IPS DF 4.7 (cell line): ENCODE data around the gene KLC4.

Experiments
- DNase-seq: peaks from one replicate; pipeline ENCODE4 v3.0.0-alpha.2; 2013; ENCODE audit warnings: low spot score; ENCODE audit errors: extremely low read depth

KLC4 gene

DNA sequence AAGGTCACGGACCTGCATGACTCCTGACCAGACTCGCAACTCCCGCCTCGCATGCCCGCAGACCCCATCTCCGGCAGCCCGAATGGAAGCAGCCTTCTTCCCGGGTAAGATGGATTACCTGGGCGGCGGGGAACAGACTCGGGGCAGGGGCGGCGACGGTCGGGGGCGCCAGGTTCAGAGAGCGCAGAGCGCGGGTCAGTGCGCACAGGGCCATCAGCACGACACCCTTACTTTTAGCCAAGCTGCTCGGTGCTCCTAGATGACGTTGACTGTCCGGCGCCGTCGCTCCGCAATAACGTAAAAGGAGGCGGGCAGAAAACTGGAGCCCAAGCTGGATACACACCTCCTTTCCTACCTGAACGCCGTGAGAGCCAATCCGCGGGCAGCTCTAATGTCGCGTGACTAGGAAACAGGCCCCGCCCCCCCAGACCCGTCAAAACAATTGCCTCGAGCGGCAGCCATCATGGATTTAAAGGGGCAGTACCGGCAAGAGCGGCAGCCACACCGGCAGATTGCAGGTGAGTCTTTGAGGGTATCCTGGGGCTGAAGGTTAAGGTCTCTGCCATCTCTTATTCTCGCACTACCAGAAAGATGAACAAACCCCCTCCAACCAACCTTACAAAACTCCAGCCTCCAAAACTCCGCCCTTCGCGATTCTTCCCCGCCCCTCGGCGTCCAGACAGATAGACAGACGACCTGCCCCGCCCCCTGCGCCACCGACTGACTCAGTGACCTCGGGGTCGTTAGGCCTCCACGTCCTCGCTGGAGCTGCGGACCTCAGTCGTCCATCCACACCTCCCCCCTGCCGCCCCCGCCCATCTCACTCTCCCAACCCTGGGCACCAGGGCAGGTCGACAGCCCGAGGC is at the start of gene KLC4, which contains the start of gene MRPL2:
KLC4 (plus strand) TSS at position 464 of the 866 bp plus-strand sequence. CDS start 1,705 bp downstream, outside the sequence.
MRPL2 (minus strand) TSS at position 267 of the 866 bp plus-strand sequence; CDS start at position 214, 53 bp downstream.
- peak; percentile 95 for DNase-seq

DNA sequence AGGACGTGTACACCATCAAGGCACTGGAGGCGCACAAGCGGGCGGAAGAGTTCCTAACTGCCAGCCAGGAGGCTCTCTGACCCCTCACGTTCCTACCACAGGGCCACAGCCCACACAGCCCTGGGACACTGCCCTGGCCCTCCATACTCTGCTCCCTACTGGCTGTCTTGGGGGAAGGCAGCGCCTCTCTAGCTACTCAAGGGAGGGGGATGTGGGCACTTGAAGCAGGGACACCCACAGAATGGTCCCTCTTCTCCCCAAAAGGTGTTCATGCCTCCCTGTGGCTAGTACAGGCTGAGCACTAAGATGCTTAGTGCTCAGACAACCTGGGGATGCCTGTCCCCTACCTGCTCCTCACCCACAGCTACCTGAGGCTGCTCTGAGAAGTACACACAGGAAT is 48.2 kb upstream of the KLC4 start:
- DNase-seq = no peak

DNA sequence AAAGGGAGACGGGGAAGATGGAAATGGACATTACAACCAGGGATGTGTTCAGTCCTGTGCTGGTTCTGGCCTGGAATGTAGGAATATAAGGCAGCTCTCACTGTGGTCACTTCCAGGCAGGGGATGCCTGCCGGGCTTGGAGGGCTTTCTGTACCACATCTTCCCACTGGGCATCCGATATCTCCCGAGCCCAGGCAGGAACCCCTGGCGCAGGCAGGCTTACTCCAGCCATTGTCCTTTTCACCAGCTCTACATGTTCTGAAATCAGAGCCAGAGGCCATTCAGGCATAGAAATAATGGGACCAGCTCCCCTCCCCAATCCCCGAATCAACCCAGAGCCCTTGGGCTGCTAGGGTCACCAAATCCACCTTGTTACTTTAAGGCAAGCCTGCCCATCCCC is 47.1 kb upstream of the KLC4 start:
- DNase-seq = no peak

DNA sequence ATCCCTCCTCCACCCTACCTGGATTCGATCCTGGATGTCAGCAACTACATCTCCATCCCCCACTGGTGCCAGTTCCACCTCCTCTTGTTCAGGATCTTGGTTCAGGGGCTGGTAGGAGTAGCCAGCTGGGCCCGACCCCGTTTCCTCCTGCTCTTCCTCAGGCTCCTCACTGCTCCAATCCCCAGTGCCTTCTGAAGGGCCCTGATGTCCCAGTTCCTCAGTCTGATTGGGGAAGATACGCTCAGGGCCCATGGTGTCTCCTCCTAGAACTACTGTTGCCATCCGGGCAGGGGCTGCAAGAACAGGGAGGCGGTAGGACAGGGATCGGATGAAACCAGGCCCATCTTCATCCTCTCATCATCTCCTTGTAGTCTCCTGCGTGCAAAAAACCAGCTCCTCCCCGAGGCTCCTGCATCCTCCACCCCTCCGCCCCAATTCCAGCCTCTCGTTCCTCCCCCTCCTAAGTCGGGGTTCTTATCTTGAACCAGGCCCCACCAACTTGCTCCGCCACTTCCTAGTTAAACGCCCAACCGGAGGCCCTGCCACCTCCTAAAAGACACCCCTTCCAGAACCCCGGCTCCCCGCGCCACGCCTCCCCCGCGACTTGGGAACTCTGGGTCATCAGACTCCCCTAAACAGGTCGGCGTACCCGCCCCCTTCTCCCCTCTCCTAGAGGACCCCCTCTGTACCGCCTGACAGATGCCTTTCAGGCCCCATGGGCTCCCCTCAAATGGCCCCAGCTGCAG is 46.2 kb upstream of the KLC4 start:
- no peak for DNase-seq

DNA sequence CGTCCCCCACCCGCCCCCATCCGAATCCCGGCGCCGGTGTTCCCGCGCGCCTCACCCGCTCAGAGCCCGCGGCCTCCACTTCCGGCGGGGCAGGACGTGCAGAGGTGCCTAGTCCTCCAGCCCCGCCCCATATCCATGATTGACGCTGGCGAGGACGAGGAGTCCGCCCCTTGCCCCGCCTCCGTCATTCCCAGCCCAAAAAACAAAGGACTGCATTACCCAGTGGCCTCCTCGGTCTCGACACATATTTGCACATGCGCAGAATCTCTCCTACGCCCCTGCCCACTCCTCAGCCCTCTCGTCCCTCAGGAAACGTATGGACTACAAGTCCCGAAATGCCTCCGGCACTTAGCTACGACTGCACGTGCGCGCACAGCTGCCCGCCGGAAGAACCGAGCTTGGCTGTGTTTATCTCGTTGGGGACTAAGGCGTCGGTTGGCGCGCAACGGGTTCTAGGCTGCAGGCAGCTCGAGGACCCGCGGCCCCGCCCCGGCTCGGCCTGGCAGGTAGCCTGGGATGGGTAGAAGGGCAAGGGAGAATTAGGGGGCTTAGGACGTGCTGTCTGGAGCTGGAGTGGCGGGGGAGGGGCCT is 45.5 kb upstream of the KLC4 start, which contains the start of the genes KLHDC3 and MEA1:
KLHDC3 (plus strand) TSS at position 407 of the 591 bp plus-strand sequence. CDS start 2,944 bp downstream, outside the sequence.
MEA1 (minus strand) TSS at position 104 of the 591 bp plus-strand sequence. CDS start 133 bp downstream, outside the sequence.
- peak; percentile 99 for DNase-seq

DNA sequence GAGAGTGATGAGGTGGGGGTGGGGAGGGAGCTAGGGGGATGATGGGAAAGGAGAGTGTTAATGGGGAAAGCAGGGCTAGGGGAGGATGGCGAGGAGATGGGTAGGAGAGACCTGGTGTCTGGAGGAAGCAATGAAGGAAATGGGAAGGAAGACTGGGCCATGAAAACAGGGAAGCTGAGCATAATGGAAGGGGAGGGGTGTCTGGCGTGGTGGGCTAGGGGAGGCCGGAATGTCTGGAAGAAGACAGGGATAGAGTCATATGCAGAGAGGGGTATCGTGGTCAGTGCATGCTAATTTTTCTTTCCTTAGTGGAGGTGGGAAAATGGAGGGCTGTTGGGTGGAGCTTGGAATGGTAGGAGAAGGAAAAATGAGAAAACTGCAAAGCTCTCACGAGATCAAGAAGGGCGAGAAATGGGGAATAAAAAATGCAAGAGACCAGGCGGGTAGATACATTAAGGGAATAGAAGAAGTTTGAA is 45.0 kb upstream of the KLC4 start:
- no peak for DNase-seq

DNA sequence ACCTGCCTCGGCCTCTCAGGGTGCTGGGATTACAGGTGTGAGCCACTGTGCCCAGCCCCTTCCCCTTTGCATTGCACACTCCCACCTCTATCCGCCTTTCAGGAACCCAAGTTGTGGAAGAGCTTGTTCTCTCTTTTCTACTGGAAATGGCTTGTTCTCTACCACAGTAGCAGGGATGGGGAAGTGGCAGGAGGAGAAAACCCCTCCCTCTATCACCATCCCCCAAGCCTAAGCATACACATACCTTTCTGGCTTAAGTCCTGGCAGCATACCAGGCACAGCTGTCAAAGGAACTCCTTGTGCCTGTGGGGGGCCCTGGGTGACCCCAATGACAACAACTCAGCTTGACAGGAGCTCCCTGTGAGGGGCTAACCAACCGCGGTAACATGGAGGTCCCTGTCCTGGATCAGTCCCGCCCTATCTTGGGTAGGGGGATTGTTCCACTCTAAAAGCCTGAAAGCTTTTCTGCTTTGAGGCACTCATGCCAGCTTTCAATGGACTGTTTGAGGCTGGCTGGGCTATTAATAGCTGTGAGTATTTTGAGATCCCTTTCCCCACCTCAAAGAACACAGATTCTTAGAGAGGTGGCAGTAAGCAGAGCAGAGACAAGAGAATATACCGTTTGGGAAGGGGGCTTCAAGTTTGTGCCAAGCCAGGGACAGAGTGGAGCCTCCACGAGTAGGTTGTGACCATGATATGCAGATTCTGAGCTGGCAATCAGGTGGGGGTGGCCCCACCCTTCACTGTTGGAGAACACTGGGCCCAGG is 43.1 kb upstream of the KLC4 start:
- no peak for DNase-seq

DNA sequence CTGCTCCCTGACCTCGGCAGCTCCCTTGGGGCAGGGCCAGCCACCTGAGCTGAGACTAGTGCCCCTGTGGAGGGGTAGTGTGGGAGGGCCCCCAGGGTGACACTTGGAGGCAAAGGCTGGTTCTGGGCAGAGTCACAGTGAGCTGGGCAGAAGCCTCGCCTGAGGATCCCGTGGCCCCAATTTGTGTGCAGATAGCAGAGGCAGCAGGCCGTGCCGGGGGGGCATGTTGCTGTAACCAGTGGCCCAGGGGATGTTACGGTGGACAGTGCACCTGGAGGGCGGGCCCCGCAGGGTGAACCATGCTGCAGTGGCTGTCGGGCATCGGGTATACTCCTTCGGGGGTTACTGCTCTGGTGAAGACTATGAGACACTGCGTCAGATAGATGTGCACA is 42.5 kb upstream of the KLC4 start:
- DNase-seq = no peak

DNA sequence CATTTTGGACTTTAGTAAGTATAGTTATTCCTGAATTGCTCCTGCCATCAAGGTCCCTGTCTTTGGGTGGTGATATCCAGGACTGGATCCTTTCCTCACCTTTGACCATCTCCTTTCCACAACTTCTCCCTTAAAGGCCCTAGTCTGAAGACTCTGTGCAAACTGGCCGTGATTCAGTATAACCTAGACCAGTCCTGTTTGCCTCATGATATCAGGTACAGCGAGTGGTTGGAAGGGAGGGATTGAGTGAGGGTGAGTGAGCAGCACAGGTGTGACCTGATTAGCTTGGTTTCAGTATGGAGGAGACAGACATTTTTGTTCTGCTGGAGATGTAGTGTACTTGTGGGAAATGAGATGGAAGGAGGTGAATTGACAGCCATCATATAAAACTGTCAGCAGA is 40.3 kb upstream of the KLC4 start:
- no peak for DNase-seq

DNA sequence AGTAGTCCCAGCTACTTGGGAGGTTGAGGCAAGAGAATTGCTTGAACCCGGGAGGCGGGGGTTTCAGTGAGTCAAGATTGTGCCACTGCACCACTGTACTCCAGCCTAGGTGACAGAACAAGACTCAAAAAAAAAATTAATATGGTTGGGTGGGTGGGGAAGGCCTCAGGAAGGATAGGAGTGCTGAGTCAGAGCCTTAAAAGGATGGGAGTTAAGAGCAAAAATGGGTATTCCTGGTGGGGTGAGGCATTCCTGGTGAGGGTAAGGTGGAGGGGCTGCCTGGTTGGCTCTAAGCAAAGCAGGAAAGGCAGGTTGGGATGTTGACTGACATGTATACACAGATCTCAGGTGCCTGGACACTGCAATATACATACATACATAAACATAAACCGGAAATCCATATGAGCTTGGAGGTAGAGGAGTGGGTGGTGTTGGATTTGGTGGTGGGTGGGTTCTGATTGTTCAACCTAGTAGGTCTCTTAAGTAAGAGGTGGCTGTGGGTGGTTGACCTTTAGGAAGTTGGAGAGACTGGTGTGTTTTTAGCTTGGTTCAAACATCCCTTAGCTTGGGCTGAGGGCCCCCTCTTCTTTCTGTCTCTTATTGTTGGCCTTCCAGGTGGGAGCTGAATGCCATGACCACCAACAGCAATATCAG is 39.3 kb upstream of the KLC4 start:
- DNase-seq = no peak

DNA sequence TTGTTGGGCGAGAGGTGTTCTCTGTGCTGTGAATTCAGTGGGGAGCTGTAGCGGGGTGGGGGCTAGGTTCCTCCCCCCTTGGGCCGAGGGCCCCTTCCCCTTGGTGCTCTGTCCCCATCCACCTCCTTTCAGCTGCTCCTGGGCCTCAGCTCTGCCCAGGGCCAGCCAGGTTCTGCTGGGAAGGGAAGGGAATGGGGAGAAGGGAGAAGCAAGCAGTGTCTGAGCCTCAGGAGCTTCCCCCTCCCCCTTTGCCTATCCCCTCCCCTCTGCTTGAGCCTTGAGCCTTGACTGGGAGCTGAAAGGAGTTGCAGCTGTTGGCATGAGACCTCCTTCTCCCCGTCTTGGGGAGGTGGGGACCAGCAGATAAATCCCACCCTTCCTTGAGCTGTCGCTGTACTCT is 38.6 kb upstream of the KLC4 start:
- DNase-seq = no peak

DNA sequence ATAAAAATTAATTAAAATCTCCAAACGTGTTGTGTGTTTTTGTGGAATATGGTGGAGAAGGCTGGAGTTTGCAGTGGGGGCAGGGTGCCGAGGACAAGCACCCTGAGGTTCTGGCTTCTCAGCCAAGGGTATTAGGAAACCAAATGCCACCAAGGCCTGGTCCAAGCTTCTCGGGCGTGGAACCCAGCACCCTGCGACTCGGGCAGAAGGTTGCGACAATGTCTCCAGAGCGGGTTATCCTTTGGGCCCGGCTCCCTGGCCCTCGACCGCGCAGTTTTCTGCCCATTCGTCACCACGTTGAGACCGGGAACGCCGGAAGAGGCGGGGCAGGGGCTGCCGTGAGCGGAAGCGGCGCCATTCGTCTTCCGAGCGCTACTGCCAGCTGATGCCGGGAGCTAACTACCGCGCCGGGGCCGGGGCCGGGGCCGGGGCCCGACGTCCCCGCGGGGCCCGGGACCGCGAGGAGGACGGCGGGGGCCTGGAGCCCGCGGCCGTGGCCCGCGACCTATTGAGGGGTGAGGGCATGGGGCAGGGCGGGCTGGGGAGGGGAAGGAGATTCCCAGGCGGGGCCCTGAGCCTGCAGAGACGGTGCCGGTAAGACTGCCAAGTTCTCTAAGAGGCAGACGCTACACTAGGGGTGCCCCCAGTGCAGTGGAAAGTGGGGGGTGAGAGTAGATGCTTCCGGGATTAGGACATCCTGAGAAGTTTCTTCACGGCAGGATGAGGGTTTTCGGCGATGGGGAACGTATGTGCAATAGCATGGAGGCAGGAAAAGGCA is 38.0 kb upstream of the KLC4 start, which contains the start of gene RRP36:
RRP36 (plus strand) TSS at position 354 of the 778 bp plus-strand sequence; CDS start at position 386, 32 bp downstream.
- no peak for DNase-seq

DNA sequence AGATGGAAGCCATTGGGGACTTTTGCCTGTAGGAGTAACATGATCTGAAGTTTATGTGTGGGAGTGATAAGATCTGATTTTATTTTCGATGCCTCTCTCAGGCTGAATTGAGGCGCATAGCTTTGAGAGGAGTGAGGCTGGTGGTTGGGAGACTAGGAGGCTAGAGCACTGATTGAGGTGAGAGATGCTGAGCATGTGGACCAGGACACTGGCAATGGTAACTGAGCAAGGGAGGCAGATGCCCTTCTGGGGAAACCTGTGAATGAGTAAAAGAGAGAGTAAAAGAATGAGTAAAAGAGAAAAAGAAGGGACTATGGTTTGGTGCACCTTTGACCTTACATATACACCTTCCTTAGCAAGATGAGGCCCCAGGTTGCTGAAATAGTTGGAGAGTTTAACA is 35.0 kb upstream of the KLC4 start:
- no peak for DNase-seq

DNA sequence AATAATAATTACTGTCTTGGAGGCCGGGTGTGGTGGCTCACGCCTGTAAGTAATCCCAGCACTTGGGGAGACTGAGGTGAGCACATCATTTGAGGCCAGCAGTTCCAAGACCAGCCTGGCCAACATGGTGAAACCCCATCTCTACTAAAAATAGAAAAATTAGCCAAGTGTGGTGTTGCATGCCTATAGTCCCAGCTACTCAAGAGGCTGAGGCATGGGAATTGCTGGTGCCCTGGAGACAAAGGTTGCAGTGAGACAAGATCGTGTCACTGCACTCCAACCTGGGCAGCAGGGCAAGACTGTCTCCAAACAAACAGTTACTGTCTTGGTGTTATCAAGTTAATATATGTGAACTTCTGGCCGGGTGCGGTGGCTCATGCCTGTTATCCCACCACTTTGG is 33.1 kb upstream of the KLC4 start:
- DNase-seq = no peak

DNA sequence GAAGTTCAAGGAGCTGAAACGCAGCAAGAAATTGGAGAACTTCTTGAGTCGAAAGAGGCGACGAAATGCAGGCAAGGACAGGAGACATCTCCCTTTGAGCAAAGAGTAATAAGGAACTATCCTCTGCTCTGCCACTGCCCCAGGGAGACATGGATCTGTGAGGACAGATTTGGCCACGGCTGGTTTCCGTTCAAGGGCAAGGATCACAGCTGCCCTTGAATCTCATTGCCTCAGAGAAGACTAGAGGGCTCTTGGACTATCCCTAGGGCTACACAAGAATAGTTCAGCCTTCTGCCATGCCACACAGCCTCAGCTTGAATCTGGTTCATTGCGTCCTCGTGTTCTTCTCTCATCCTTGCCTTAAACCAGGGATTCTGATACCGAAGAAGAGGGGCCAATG is 30.3 kb upstream of the KLC4 start:
- no peak for DNase-seq

DNA sequence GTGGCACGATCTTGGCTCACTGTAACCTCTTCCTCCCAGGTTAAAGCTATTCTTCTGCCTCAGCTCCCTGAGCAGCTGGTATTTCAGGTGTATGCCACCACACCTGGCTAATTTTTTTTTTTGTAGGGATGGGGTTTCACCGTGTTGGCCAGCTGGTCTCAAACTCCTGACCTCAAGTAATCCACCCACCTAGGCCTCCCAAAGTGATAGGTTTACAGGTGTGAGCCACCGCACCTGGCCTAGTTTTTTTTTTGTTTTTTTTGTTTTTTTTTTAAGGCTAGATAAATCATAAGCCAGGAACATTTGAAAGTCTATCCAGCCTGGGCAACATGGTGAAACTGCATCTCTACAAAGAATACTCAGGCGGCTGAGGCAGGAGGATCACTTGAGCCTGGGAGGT is 27.1 kb upstream of the KLC4 start:
- DNase-seq = no peak

DNA sequence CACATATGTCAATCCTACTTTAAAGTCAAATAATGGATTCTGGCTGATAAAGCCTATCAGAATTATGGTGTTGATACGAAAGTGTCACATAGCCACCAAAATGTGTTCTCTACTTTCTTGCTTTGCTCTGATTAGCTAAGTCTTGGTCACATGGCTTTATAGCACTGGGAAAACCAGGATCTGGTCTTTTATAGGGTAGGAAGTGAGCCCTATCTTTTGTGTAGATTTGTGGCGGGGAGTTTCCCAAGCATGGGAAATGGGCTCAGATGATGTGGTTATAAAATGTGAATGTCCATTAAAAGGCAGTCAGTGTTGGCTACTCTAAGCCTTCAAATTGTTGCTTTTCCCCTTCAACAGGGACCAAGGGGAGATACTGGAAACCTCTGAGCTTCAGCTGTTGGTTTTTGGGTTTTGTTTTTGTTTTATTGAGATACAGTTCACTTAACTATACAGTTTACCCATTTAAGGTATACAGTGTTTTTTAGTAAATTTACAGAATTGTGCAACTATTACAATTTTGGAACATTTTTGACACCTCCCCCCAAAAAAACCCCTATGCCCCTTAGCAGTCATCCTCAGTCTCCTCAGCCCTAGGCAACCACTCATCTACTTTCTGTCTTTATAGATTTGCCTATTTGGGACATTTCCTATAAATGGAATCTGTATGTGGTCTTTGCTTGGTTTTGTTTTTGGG is 25.8 kb upstream of the KLC4 start:
- no peak for DNase-seq

DNA sequence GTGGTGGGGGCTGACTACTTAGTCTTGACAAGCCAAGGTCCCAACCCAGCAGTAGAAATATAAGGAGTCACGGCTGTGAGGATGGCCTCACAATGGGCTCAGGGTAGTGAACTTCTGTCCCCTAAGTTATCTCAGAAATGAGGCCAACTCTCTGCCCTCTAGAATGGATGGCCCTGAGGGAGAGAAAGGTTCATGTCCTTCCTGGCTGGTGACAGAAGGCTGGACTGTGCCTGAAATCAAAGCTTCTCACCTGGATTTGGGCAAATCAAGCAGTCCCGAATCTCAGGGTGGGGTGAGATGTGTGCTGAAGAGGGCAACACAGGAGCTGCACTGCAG is 25.3 kb upstream of the KLC4 start:
- no peak for DNase-seq
